ENCODE data around the gene SPATS2L. TPM values are rescaled to one million over a fixed set of nuclear protein-coding genes. Genes with fewer than 3 reads are reported as not detected.

Gene SPATS2L
- total RNA-seq, 2 donors from 2014 or later: 77.4 to 88.7 TPM

DNA sequence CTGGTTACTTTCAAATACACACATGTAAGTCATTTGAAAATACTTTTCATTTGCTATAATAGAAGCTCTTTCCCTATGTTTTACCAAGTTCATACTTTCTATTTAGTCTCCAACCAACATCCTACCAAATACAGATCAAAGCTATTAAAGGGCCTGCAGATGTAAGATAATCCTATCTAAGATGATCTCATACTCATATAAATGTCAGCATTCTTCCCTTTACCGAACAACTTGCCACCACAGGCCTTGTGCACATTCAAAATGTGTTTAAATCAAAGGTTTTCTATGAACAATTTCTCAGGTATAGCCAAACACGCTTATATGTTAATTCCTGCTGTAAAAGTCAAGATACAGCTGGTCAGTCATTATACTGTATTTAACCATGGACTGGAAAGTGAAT lies 180.0 kb downstream of the SPATS2L start:
- intact Hi-C loops (cut with DNase I): no loop called here

DNA sequence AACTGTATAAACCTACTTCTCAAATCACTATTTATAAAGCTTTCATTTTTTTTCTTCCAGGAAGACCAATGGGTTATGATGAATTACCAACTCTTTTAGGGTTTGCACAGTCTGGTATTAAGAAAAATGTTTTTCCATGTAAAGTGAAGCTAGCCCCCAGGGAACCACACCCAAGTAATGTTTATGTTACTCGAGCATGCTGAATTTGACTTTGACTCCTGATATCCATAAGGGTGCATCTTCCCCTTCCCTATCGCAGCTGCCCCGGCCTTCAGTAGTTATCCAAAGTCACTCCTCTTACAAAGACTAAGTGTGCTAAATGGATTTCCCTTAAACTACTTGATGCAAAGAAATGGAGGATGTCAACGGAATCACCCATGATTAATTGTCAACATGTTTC lies 181.7 kb downstream of the SPATS2L start:
- Histone ChIP-seq H3K9me3 (no peaks in the 10 kb centered on the region), H3K4me1 (replicated peaks) (no peaks in the 10 kb centered on the region), H3K27me3 (replicated peaks; ENCODE audit: insufficient read depth) (no peaks in the 10 kb centered on the region), H3K36me3 (no peaks in the 10 kb centered on the region), H3K4me3 (no peak overlapping the region), H3K27ac (no peak overlapping the region)
- 86% methylated on average over 4 of the region's 4 CpGs for WGBS
- TF ChIP-seq POLR2A (IDR thresholded peaks at IDR 0.05): no peak
- TF ChIP-seq, protein P1, sequence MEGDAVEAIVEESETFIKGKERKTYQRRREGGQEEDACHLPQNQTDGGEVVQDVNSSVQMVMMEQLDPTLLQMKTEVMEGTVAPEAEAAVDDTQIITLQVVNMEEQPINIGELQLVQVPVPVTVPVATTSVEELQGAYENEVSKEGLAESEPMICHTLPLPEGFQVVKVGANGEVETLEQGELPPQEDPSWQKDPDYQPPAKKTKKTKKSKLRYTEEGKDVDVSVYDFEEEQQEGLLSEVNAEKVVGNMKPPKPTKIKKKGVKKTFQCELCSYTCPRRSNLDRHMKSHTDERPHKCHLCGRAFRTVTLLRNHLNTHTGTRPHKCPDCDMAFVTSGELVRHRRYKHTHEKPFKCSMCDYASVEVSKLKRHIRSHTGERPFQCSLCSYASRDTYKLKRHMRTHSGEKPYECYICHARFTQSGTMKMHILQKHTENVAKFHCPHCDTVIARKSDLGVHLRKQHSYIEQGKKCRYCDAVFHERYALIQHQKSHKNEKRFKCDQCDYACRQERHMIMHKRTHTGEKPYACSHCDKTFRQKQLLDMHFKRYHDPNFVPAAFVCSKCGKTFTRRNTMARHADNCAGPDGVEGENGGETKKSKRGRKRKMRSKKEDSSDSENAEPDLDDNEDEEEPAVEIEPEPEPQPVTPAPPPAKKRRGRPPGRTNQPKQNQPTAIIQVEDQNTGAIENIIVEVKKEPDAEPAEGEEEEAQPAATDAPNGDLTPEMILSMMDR (IDR thresholded peaks at IDR 0.05): no peak
- no peak for TF ChIP-seq POLR2AphosphoS5 (IDR thresholded peaks at IDR 0.05)
- DNase-seq (ENCODE audit: low spot score): no peak
- intact Hi-C loops (cut with DNase I): no loop called here

More for the DNA sequence above, 180.0 kb downstream of the SPATS2L start:
- 22% methylated on average over 2 of the region's 2 CpGs for WGBS
- no peak for DNase-seq (ENCODE audit: low spot score)
- TF ChIP-seq POLR2A (IDR thresholded peaks at IDR 0.05) (no peak), POLR2AphosphoS5 (IDR thresholded peaks at IDR 0.05) (no peak)
- TF ChIP-seq, protein P1 (IDR thresholded peaks at IDR 0.05): no peak
- H3K4me1 ChIP-seq (replicated peaks): no peaks in the 10 kb centered on the region
- H3K4me3 ChIP-seq: no peak overlapping the region
- H3K9me3 ChIP-seq: no peaks in the 10 kb centered on the region
- no peaks in the 10 kb centered on the region for H3K27me3 ChIP-seq (replicated peaks; ENCODE audit: insufficient read depth)
- no peaks in the 10 kb centered on the region for H3K36me3 ChIP-seq
- H3K27ac ChIP-seq: no peak overlapping the region

DNA sequence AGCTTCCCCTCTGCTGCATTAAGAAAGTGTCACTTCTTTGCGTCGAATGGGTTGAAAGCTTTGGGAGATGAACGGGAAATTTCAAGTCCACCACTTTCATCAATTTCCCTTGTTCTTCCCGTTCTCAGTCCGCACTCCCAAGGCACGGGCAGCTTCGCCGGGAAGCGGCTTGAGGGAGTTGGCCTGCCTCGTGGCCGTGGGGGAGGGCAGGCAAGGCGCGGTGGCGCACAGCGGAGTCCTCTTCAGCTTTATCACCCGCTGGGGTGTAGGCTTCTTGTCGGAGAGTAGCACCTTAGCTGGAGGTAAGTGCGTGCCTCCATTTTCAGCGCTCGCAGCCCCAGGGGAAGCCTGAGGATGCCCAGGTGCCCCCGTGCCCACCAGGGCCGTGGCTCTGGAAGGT lies 183.5 kb downstream of the SPATS2L start:
- intact Hi-C loops (cut with DNase I): no loop called here
- Histone ChIP-seq H3K4me1 (replicated peaks) (no peaks in the 10 kb centered on the region), H3K27ac (no peak overlapping the region), H3K27me3 (replicated peaks; ENCODE audit: insufficient read depth) (no peaks in the 10 kb centered on the region), H3K4me3 (no peak overlapping the region), H3K36me3 (no peaks in the 10 kb centered on the region), H3K9me3 (no peaks in the 10 kb centered on the region)
- no peak for DNase-seq (ENCODE audit: low spot score)
- TF ChIP-seq POLR2AphosphoS5 (IDR thresholded peaks at IDR 0.05) (no peak), POLR2A (IDR thresholded peaks at IDR 0.05) (no peak)
- TF ChIP-seq, protein P1 (IDR thresholded peaks at IDR 0.05): no peak
- 94% methylated on average over 22 of the region's 22 CpGs for WGBS

DNA sequence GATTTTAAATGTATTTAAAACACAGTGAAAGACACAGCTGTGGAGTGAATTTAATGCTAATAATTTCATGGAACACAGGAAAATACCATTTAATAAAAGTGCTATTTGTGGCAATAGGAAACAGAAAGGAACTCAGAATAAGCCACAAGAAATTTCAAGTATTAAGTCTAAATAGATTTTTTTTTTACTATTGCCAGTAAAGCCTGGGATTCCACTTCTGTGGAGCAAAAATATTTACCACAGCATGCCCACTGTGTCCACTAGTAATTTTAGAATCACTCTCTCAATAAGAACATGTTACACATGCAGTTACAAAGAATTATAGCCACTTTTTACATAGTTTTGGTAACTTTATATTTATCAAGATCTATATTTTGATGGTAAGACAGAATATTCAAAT lies 186.2 kb downstream of the SPATS2L start:
- TF ChIP-seq, protein P1 (IDR thresholded peaks at IDR 0.05): no peak
- TF ChIP-seq POLR2AphosphoS5 (IDR thresholded peaks at IDR 0.05): no peak
- no peak for TF ChIP-seq POLR2A (IDR thresholded peaks at IDR 0.05)
- DNase-seq (ENCODE audit: low spot score): no peak
- Histone ChIP-seq H3K27ac (no peak overlapping the region), H3K27me3 (replicated peaks; ENCODE audit: insufficient read depth) (no peaks in the 10 kb centered on the region), H3K9me3 (no peaks in the 10 kb centered on the region), H3K36me3 (no peaks in the 10 kb centered on the region), H3K4me1 (replicated peaks) (no peaks in the 10 kb centered on the region), H3K4me3 (no peak overlapping the region)
- intact Hi-C loops (cut with DNase I): no loop called here

DNA sequence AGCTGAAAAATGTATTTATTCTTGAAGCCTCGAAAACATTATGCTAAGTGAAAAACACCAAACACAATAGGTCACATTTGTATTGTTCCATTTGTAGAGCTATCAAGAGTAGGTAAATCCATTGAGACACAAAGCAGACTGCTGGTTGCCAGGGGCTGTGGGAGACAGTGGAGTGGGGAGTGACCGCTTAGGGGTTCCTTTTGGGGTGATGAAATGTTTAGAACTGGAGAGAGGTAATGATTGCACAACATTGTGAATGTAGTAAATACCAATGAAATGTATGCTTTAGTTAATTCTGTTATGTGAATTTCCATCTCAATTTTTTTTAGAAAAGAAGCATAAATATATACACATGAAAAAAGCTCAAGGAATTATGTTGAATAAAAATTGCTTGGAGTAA lies 187.6 kb downstream of the SPATS2L start:
- Histone ChIP-seq H3K4me1 (replicated peaks) (no peaks in the 10 kb centered on the region), H3K27me3 (replicated peaks; ENCODE audit: insufficient read depth) (no peaks in the 10 kb centered on the region), H3K27ac (no peak overlapping the region), H3K9me3 (no peaks in the 10 kb centered on the region), H3K4me3 (no peak overlapping the region), H3K36me3 (no peaks in the 10 kb centered on the region)
- TF ChIP-seq POLR2A (IDR thresholded peaks at IDR 0.05) (no peak), POLR2AphosphoS5 (IDR thresholded peaks at IDR 0.05) (no peak)
- TF ChIP-seq, protein P1 (IDR thresholded peaks at IDR 0.05): no peak
- intact Hi-C loops (cut with DNase I): no loop called here
- no peak for DNase-seq (ENCODE audit: low spot score)
- WGBS: 98% methylated on average over 2 of the region's 2 CpGs

Data from prostate gland (tissue), 2 donors.